Subcutaneous adipose tissue (tissue), 4 donors: ENCODE measurements around the gene WIZ. TPM values are rescaled to one million over a fixed set of nuclear protein-coding genes. Genes with fewer than 3 reads are reported as not detected.

Experiments
- total RNA-seq, 4 donors: library from RNA; depleted of rRNA; stranded (reverse); fragments of >200 nt; gene quantifications; one replicate each; pipeline ENCODE4 v1.1.0, GENCODE V29; 2016
- TF ChIP-seq, protein P1 (sequence below): fragments of 450-650 bp; IDR thresholded peaks from one replicate; pipeline ENCODE4 v1.5.1; 2016; ENCODE audit warnings: low read depth, mild to moderate bottlenecking, control low read depth, antibody characterized with exemption, moderate library complexity

Gene WIZ
- total RNA-seq, 4 donors from 2014 or later = 14.8 to 48.2 (median 20.0) TPM

DNA sequence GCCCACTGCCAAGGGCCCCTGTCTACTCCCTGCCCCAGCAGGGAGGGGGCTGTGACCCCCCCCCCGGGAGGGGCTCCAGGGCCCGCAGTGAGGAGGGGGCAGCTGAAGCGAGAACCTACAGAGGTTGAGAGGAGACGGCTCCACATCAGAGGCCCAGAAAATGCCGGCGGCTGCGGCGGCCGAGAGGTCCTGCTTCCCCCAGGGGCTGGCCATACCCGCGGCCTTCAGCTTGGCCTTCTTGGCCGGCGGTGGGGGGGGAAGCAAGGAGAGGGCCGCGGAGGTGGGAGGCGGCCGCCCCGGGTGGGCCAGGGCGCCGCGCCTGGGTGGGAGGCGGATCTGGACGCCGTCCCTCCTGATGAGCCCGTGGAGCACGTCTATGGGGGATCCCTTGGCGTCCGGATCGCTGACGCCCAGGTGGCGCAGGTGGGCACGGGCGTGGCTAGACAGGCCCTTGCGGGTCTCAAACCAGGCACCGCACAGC is 21.7 kb downstream of the WIZ start:
- TF ChIP-seq, protein P1, sequence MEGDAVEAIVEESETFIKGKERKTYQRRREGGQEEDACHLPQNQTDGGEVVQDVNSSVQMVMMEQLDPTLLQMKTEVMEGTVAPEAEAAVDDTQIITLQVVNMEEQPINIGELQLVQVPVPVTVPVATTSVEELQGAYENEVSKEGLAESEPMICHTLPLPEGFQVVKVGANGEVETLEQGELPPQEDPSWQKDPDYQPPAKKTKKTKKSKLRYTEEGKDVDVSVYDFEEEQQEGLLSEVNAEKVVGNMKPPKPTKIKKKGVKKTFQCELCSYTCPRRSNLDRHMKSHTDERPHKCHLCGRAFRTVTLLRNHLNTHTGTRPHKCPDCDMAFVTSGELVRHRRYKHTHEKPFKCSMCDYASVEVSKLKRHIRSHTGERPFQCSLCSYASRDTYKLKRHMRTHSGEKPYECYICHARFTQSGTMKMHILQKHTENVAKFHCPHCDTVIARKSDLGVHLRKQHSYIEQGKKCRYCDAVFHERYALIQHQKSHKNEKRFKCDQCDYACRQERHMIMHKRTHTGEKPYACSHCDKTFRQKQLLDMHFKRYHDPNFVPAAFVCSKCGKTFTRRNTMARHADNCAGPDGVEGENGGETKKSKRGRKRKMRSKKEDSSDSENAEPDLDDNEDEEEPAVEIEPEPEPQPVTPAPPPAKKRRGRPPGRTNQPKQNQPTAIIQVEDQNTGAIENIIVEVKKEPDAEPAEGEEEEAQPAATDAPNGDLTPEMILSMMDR = no peak

DNA sequence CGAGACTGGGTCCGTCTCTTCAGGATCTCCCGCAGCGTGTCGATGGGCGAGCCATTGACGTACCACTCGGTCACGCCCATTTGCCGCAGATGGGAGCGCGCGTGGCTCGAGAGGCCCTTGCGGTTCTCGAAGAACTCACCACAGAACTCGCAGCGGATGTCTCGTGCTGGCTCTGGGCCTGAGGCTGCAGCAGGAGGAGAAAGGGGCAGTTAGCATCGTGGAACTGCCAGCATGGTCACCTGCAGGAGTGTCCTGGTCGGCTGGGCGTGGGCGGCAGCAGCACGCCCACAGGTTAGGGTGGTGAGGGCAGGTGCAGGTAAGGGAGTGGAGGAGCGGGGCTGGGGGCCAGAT is 22.4 kb downstream of the WIZ start:
- TF ChIP-seq, protein P1 = no peak

DNA sequence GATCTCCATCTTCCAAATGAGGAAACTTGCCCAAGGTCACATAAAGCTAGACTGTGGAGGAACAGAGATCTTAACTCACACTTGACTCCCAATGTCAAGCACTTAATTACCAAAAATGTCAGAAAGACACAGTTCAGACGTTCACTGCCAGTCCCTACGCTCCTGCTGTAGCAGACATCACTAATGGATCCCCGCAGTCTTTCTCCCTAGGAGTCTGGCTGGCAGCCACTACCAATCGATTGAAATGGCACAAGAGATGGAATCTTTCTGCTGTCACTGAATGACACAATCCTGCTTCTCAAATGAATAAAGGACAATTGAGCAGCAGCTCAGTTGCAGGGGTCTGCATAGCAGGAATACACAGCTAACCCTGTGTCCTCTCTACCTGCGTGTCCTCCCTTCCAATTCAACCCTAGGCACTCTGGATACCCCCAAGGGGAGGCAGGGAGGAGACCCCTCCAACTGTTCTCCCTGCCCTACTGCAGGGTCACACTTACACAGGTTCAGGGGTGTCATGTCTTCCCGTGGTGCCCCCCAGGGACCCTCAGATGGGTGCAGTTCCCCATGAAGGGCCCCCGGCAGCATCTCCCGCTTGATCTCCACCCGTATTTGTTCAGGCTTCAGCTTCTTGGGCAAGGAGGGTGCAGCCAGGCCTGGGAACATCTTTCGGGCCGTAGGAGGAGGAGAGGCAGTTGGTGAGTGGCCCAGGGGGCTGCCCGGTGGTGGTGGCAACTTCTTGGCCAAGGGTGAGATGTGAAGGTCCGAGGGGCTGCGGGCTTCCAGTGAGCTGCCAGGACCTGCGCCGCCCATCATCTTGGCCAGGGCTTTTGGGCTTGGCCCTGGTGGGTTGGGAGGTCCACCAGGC is 23.0 kb downstream of the WIZ start:
- TF ChIP-seq, protein P1 = no peak

DNA sequence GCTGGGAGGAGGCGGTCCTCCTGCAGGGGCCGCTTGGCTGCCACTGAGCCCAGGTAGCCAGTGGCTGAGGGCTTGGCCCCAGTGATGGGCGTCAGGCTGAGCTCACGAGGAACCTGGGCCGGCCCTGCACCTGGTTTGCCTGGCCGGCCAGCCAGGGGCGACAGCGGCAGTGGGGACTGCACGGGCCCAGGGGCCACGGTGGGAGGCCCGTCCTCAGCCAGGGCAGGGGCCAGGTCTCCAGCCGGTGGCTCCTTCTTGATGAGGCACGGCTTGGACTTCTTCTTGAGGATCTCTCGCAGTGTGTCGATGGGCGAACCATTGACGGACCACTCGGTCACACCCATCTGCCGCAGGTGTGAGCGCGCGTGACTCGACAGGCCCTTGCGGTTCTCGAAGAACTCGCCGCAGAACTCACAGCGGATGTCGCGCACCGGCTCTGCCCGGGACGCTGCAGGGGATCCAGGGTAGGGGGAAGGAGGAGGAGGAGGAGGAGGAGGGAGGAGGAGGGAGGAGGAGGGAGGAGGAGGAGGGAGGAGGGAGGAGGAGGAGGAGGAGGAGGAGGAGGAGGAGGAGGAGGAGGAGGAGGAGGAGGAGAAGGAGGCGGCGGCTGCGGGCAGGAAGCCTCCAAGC is 24.3 kb downstream of the WIZ start:
- TF ChIP-seq, protein P1 = no peak

DNA sequence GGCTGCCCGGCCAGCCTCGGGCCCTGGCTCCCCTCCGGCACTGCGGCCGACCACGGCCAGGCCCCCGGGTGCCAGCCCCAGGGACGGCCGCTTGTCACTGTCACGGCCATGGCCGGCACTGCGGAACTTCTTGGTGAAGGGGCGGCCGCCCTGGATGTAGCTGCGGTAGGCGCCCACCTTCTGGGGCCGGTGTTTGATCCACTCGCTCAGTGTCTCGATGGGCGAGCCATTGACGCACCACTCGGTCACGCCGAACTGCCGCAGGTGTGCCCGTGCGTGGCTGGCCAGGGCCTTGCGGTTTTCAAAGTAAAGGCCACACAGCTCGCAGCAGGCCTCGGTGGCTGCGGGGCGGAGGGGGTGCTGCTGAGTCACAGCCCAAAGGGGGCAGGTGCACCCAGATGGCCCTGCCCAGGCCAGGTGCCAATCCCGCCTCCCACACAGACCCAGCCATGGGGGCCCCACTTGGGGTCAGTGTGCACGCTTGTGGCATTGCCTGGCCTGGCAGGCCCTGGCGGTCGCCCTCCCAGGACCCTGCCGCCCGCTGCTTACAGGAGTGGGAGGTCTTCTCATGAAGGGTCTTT is 25.0 kb downstream of the WIZ start:
- TF ChIP-seq, protein P1 = no peak

DNA sequence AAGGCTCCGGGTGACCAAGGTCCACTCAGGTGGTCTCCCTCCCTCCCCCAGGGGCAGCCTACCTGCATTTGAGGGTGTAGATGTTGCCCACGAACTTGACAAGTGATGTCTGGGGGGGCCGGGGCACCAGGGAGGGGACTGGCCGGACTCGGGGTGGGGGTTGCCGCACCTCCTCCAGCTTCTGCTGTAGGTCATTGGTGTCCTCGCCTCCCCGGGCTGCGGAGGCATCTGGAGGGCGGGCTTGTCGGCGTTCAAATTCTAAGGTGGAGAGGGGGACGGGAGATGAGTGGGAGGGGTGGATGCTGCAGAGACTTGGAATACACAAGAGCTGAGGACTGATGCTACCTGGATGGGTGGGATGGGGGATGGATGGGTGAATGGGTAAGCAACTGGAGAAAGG is 25.6 kb downstream of the WIZ start:
- TF ChIP-seq, protein P1 = no peak

DNA sequence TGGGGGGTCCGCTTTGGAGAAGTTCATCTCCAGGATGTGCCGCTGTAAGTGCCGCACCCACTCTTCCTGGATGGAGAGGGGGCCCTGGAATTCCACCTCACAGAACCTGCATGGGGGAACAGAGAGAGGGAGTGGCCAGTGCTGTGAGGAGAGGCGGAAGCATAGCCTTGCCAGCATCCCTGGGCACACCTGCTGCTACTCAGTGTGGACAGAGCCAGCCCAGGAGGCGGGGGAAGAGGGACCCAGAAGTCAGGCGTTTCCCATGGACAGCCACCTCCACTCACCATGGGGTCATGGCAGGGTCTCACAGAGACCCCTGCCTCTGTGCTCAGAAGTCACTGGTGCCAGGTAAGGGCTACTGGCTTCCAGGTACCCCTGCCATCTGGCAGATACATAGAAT is 26.6 kb downstream of the WIZ start:
- TF ChIP-seq, protein P1 = no peak
